ENCODE data around the gene KRT71. TPM values are rescaled to one million over a fixed set of nuclear protein-coding genes. Genes with fewer than 3 reads are reported as not detected.

The KRT71 gene
- polyA plus RNA-seq, 3 donors = not detected

- Histone ChIP-seq H3K4me1 (ENCODE audit: control insufficient read depth in 1 of 2, insufficient read depth in 2 of 2, low read length in 2 of 2) (no peaks in the 10 kb centered on the region), H3K79me2 (ENCODE audit: insufficient read depth, low read length) (no peaks in the 10 kb centered on the region), H2AFZ (ENCODE audit: insufficient read depth, low read depth, low read length, poor library complexity, severe bottlenecking) (no peak overlapping the region), H3K4me2 (replicated peaks; ENCODE audit: extremely low read depth, low read length, poor library complexity, severe bottlenecking) (no peak overlapping the region), H3K27me3 (ENCODE audit: control insufficient read depth in 2 of 2, insufficient read depth in 2 of 2, low read length in 2 of 2) (no peaks in the 10 kb centered on the region), H3K36me3 (replicated peaks in 1 of 2; ENCODE audit: control insufficient read depth in 1 of 2, insufficient read depth in 2 of 2, low read length in 2 of 2) (no peaks in the 10 kb centered on the region), H3K9me3 (replicated peaks in 1 of 2; ENCODE audit: control insufficient read depth in 1 of 2, insufficient read depth in 1 of 2, low read length in 2 of 2) (no peaks in the 10 kb centered on the region), H4K20me1 (ENCODE audit: insufficient read depth, low read length) (no peaks in the 10 kb centered on the region), H3K9ac (ENCODE audit: insufficient read depth, low read length, poor library complexity, severe bottlenecking) (no peak overlapping the region), H3K27ac (ENCODE audit: low read depth in 1 of 2, low read length in 2 of 2) (no peak overlapping the region), H3K4me3 (replicated peaks in 1 of 3; ENCODE audit: low read depth in 2 of 3, low read length in 3 of 3) (no peak overlapping the region)
- no peaks in the 10 kb centered on the region for H3K4me1 Mint-ChIP-seq
- TF ChIP-seq CTCF (IDR thresholded peaks at IDR 0.05) = no peak
- DNase-seq = no peak
- H3K27me3 Mint-ChIP-seq (ENCODE audit: low read depth in 3 of 3) = peaks cover 0 to 7% (median 5%) of the 10 kb centered on the region in 3 donors
- H3K36me3 Mint-ChIP-seq = no peaks in the 10 kb centered on the region
- no peaks in the 10 kb centered on the region for H3K9me3 Mint-ChIP-seq
- WGBS (ENCODE audit: insufficient coverage) = 84% methylated on average over 6 of the region's 6 CpGs
- no peak overlapping the region for H3K27ac Mint-ChIP-seq
- intact Hi-C loops (cut with micrococcal nuclease) = no loop called here
- no peak overlapping the region for H3K4me3 Mint-ChIP-seq
Measured at GRCh38 chr12:52524241-52524897, 28.6 kb downstream of the KRT71 start.

GRCh38 chr12:52523824-52524223 lies 29.1 kb downstream of the KRT71 start:
- Histone ChIP-seq H4K20me1 (ENCODE audit: insufficient read depth, low read length) (no peaks in the 10 kb centered on the region), H3K4me2 (replicated peaks; ENCODE audit: extremely low read depth, low read length, poor library complexity, severe bottlenecking) (no peak overlapping the region), H3K79me2 (ENCODE audit: insufficient read depth, low read length) (no peaks in the 10 kb centered on the region), H3K27ac (ENCODE audit: low read depth in 1 of 2, low read length in 2 of 2) (no peak overlapping the region), H3K9me3 (replicated peaks in 1 of 2; ENCODE audit: control insufficient read depth in 1 of 2, insufficient read depth in 1 of 2, low read length in 2 of 2) (no peaks in the 10 kb centered on the region), H3K27me3 (ENCODE audit: control insufficient read depth in 2 of 2, insufficient read depth in 2 of 2, low read length in 2 of 2) (no peaks in the 10 kb centered on the region), H2AFZ (ENCODE audit: insufficient read depth, low read depth, low read length, poor library complexity, severe bottlenecking) (no peak overlapping the region), H3K4me1 (ENCODE audit: control insufficient read depth in 1 of 2, insufficient read depth in 2 of 2, low read length in 2 of 2) (no peaks in the 10 kb centered on the region), H3K9ac (ENCODE audit: insufficient read depth, low read length, poor library complexity, severe bottlenecking) (no peak overlapping the region), H3K4me3 (replicated peaks in 1 of 3; ENCODE audit: low read depth in 2 of 3, low read length in 3 of 3) (no peak overlapping the region), H3K36me3 (replicated peaks in 1 of 2; ENCODE audit: control insufficient read depth in 1 of 2, insufficient read depth in 2 of 2, low read length in 2 of 2) (no peaks in the 10 kb centered on the region)
- no peak for DNase-seq
- H3K27ac Mint-ChIP-seq = no peak overlapping the region
- no peaks in the 10 kb centered on the region for H3K4me1 Mint-ChIP-seq
- H3K36me3 Mint-ChIP-seq = no peaks in the 10 kb centered on the region
- H3K27me3 Mint-ChIP-seq (ENCODE audit: low read depth in 3 of 3) = peaks cover 1 to 9% (median 4%) of the 10 kb centered on the region in 3 donors
- no CpG with 5 or more reads among the region's 4 CpGs for WGBS (ENCODE audit: insufficient coverage)
- H3K4me3 Mint-ChIP-seq = no peak overlapping the region
- no peak for TF ChIP-seq CTCF (IDR thresholded peaks at IDR 0.05)
- H3K9me3 Mint-ChIP-seq = no peaks in the 10 kb centered on the region
- intact Hi-C loops (cut with micrococcal nuclease) = no loop called here
